Activated T-cell treated with anti-CD3 and anti-CD28 coated beads, Interleukin-2, amount 50 U/mL, for 48 hours (primary cell): ENCODE measurements around the gene FBXW9.
"Not testable (repeated sequence)": the region's sequence is repeated elsewhere in the genome, so short reads cannot be mapped to it uniquely, and the experiment has no call there.

ENCODE experiments used
- DNase-seq, 2 experiments: peaks; one replicate each; pipeline ENCODE4 v3.0.0-alpha.2; 2020

Gene FBXW9

GRCh38 chr19:12680034-12680433 lies 16.4 kb downstream of the FBXW9 start:
- no peak for DNase-seq

GRCh38 chr19:12678039-12678438 lies 18.4 kb downstream of the FBXW9 start:
- not testable (repeated sequence) for DNase-seq

- no peak for DNase-seq
Measured at GRCh38 chr19:12676928-12677327, 19.5 kb downstream of the FBXW9 start.

- DNase-seq, result peak; percentile 94 to 95
Measured at GRCh38 chr19:12676384-12676792, 20.0 kb downstream of the FBXW9 start.

DNA sequence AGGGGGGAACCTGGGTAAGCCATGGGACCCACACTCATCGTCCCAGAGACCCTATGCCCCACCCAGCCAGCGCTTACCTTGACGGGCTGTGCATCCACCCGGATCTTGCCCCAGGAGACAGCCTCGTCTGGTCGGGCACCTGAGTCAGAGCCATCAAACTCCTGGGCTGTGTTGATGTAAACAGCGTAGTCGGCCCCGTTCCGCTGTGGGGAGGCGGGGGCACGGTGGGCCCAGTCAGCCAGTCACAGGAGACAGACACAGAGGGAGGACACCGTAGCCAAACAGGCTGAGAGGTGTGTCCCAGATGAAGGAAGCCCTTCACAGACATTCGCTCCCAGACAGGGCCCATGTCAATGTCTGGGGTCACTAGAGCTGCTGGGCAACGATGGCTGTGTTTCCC lies 20.5 kb downstream of the FBXW9 start:
- DNase-seq, result no peak

GRCh38 chr19:12675399-12675798 lies 21.0 kb downstream of the FBXW9 start:
- DNase-seq, result no peak

DNA sequence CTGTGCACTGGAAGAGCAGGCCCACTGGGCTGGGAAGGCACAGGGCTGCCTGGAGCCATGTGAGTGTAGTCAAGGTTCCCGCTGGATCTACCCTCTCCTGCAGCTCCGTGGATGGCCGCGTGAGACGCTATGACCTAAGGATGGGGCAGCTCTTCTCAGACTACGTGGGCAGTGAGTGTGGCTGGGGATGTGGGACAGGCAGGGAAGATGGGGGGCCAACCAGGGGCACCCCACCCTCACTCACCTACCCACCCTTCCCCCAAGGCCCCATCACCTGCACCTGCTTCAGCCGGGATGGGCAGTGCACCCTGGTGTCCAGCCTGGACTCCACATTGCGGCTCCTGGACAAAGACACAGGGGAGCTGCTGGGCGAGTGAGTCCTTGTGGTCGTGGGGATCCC lies 23.7 kb downstream of the FBXW9 start:
- no peak for DNase-seq

- peak in 1 of 2 experiments; percentile 41 for DNase-seq
Measured at GRCh38 chr19:12670159-12670928, 26.1 kb downstream of the FBXW9 start.

GRCh38 chr19:12669270-12670158 lies 26.9 kb downstream of the FBXW9 start:
- peak; percentile 86 to 88 for DNase-seq

DNA sequence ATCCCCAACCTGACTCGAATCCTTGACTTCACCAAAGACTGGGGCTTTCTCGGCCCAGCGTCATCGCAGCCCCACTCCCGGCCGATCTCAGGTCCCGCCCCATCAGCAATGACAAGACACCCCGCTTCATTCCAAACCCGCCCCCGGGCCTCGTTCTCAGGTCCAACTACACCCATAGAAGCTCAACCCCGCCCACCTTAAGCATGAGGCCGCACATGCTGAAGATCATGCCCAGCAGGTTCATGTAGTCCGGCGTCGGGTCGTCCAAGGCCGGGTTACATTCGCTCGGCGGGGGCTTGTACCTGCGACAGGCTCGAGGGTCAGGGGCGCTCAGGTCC lies 27.5 kb downstream of the FBXW9 start:
- DNase-seq, result peak; percentile 77 to 78

DNA sequence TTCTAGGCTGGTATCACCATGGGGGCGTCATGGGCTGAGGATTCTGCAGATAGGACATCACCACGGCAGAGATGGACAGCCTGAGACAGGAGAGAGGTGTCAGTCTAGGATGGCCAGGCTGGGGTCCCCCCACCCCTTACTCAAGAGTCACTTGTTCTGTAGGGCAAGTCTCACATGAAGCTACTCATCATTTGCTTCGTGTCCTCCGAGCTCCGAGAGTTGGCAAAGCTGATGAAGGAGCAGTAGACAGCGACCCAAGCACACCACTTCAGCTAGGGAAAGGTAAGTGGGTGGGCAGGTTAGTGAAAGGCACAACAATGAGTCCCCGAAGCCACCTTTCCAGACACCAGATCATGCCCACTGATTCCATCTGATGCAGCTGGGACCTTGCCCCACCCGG lies 28.1 kb downstream of the FBXW9 start:
- DNase-seq, result no peak

- no peak for DNase-seq
Measured at GRCh38 chr19:12667731-12668302, 28.6 kb downstream of the FBXW9 start.

GRCh38 chr19:12666265-12667048 lies 30.0 kb downstream of the FBXW9 start, which contains the start of the genes MAN2B1 and WDR83:
MAN2B1 (minus strand) TSS chr19:12666742; CDS start chr19:12666701, 41 bp downstream.
WDR83 (plus strand) TSS chr19:12666807; CDS start chr19:12669791, 2,984 bp downstream.
- DNase-seq, result peak; percentile 86 to 91

- DNase-seq, result peak; percentile 52 to 55
Measured at GRCh38 chr19:12665671-12666264, 30.7 kb downstream of the FBXW9 start.

DNA sequence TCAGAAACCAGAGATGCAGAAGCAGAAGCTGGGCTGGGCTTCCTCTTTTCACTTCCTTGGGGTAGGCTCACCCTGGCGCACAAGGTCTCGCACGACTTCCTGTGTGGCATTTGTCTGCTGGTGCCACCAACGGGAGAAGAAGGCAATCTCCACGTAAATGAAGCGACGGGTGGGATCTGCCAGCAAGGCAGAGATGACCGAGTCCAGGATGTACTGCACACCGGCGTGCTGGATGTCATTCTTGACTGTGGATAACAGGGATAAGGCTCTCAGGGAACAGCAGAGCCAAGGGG lies 31.2 kb downstream of the FBXW9 start:
- DNase-seq, result peak; percentile 62 to 67

DNA sequence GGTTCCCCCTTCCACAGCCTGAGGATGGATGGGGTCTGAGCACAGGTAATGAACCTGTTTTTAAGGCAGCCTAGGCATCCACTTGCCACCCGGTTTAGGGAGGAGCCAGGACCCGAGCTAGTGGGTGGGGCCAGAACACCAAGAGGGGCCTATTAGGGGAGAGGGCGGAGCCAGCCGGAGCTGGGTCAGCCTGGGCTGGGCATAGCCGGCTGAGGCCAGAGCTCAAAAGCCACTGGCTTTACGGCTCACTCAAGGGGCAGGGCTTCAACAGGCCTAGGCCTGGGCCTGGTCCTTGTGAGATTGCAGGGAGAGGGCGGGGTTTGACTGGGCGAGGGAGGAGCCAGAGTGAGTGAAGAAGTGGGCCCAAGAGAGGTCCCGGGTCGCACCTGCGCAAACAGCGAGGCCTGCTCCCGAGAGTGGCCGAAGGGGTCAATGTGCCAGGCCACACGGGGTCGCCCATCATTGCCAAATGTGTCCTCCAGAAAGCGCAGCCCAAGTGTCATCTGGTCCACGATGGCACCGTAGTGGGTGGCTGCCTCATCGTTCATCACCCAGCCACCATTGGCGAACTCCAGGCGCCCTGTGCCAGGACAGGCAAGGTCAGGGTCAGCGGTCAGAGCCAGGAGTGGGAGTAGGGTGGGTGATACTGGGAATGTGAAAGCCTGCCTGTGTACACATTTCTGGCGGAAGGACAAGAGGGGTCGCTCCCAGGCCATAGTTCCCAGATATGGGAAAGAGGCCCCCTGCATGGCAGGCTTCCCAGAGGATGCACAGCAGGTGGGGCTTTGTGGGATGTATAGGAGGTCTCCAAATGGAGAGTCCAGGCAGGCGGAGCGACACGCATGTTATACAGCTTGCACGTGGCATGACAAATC lies 31.8 kb downstream of the FBXW9 start:
- peak; percentile 40 to 49 for DNase-seq

- DNase-seq, result no peak
Measured at GRCh38 chr19:12660980-12661379, 35.5 kb downstream of the FBXW9 start.

- no peak for DNase-seq
Measured at GRCh38 chr19:12657966-12658365, 38.5 kb downstream of the FBXW9 start.

DNA sequence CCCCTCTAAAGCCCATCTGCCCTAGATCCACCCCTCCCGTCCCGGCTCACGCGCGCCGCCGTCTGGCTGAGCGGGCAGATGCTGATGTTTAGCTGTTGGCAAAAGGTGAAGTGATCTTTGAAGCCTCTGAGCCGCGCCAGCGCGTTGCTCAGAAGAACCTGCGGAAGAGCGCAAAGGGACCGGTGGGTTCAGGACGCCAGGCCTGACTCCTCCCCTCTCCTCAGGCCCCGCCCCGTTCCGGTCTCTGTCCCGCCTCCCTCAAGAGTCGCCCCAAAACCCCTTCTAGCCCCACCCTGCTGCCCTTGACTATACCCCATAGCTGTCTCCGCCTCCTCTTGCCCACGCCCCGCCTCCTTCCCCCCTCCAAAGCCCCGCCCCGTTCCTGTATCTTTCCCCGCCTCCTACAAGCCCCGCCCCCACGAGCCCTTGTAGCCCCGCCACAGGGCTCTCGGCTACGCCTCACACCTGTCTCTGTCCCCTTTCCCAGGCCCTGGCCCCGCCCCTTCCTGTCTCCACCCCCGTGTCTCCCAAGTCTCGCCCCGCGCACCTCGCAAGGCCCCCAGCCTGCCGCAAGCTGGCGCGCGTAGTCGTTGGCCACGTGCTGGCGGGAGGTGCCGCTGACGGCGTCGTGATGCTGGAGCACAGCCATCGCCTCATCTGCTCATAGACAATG lies 39.4 kb downstream of the FBXW9 start:
- peak; percentile 58 to 69 for DNase-seq

GRCh38 chr19:12655546-12655945 lies 40.9 kb downstream of the FBXW9 start:
- DNase-seq, result no peak

- DNase-seq, result no peak
Measured at GRCh38 chr19:12652219-12652618, 44.2 kb downstream of the FBXW9 start.
